ENCODE results near the gene HIPK1. TPM values are rescaled to one million over a fixed set of nuclear protein-coding genes. Genes with fewer than 3 reads are reported as not detected.
"Not testable (repeated sequence)": the region's sequence is repeated elsewhere in the genome, so short reads cannot be mapped to it uniquely, and the experiment has no call there.

The HIPK1 gene
- polyA plus RNA-seq, 3 donors: 38.5 to 44.1 (median 42.7) TPM

- DNase-seq: peak; percentile 93
Observed at GRCh38 chr1:113978863-113979702, 50.0 kb downstream of the HIPK1 start, which contains the start of gene OLFML3. TSS of gene OLFML3 (plus strand) at chr1:113979474. CDS start at chr1:113979517, 43 bp downstream.

GRCh38 chr1:113980110-113980509 lies 51.0 kb downstream of the HIPK1 start:
- no peak for DNase-seq

DNA sequence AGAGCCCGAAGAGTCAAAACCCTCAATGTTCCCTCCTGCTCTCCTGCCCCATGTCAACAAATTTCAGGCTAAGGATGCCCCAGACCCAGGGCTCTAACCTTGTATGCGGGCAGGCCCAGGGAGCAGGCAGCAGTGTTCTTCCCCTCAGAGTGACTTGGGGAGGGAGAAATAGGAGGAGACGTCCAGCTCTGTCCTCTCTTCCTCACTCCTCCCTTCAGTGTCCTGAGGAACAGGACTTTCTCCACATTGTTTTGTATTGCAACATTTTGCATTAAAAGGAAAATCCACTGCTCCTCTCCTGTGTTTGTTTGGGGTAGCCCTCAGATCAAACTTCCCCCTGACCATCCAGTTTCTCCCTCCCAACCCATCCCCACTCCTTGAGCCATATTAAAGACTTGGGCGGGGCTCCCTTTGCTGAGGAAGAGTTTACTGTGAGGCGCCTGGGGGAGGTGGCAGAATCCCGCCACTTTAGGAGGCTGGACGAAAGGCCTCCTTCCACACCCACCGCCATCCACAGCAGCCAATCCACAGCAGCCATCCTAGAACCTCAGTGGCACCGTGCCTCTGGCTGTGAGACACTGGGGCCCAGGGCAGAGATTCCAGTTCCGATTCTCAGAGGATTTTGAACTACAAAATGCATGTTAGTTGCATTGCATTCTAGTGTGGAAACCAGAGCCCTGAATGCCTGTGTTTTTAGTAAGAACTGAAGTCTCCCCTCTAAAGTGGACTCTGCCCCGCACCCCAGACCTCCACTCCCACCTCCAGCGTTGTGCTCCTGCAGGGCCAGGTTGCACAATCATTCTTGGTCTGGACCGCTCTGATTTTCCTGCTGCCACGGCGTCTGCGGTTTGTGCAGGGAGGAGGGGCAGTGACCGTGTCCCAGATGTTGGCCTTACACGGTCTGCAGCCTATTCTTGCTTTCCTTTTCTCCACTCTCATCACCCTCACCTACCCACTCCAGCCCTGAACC lies 53.1 kb downstream of the HIPK1 start:
- no peak for DNase-seq

DNA sequence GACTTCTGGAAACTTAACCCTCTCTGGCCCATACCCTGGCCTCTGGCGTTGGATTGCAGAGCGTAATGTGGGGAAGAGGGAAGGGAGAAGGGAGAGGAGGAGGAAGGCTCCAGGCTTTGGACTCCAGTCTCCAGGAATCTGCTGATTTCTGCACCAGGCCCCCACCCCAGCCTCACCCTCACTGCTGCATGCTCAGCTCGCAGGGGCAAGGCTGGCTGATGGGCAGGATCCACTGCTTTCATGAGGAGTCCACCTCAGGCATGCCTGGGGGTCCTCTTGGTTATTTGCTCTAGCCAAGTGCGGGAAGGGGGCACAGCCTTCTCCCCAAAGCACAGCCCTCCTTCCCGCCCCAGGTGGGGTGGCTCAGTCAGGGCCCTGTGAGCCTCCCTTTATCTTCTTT lies 53.8 kb downstream of the HIPK1 start:
- no peak for DNase-seq

DNA sequence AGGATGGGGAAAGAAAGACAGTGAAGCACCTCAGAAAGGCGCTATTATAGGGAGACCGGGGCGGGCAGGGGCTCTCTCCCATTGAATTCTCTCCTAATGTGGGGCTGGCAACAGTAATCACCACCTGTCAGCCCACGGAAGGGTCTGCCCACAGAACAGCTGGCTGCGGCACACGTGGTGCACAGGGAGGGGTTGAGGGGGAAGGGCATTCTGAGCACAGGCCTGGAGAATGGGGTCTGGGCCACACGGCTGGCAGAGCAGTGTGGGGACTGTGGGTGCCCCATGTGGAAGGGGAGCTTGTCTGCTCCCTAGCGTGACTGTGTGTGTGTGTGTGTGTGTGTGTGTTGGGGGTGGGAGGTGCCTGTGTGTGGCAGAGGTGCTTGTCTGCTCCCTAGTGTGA lies 54.3 kb downstream of the HIPK1 start:
- DNase-seq: no peak

DNA sequence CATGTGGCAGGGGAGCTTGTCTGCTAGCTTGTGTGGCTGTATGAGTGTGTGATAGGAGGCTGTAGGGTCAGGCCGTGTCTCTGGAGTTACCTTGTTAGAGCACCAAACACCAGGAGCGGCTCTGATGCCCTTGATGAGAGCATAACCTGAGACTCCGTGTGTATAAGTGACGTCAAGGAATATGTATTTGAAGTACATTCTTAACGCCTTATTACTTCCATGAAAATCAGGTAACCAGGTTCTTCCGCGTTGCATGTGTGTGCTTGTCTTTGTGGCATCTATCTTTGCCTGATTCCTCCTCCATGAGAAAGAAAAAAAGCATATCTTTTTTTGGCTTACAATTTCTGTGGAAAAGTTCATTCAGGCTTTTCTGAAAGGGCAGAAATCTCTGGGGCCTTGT lies 54.7 kb downstream of the HIPK1 start:
- no peak for DNase-seq

GRCh38 chr1:113984710-113985109 lies 55.6 kb downstream of the HIPK1 start:
- DNase-seq: no peak

DNA sequence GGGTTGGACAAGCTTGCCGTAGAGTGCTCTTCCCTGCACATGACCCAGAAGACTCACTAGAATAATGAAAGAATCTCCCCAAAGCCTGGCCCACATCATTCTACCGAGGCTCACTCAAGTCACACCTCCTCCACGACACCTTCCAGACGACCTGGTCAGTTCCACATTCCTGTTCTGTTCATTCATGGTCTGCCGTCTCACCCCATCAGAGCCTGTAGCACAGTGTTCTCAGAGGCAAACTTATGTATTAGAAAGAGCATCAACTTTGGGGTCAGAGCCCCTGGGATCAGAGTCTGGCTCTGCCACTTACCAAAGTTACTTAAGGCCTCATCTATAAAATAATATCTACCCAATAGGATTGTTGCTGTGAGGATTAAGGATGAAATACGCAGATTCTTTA lies 57.7 kb downstream of the HIPK1 start:
- DNase-seq: no peak

GRCh38 chr1:113987259-113987658 lies 58.1 kb downstream of the HIPK1 start:
- DNase-seq: no peak

DNA sequence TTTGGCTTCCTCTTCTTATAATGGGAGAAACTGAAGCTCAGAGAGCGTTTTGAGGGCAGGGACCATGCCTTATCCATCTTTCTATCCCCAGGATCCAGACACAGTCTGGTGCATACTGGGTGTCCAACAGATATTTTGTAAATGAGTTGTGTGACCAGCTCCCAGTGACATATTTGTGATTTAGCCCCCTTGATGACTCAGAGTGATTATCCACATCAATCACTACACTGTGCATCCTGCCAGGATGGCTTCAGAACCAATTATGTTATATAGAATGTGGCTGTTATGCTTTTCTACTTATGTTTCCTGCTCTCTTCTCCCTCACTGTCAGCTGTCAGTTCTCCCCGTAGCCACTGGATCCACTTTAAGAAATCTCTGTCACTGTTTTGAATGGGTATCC lies 61.4 kb downstream of the HIPK1 start:
- DNase-seq: no peak

DNA sequence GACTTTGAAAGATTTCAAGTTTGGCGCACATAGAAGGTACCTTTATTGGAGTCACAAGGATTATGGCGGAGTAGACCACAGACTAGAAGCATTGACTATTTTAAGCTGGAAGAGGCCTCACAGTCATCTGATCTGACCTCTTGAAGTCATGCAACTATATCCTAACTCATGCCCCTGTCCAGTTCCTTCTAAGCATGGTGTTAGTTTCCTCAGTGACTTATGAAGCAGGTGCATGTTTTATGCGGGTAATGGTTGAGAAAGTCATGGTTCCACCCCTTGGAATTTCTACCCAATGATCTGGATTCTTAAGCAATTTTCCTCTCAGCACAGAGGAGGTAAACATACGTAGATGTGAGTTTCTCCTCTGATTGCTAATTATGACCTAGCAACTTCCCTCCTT lies 61.8 kb downstream of the HIPK1 start:
- DNase-seq: no peak

DNA sequence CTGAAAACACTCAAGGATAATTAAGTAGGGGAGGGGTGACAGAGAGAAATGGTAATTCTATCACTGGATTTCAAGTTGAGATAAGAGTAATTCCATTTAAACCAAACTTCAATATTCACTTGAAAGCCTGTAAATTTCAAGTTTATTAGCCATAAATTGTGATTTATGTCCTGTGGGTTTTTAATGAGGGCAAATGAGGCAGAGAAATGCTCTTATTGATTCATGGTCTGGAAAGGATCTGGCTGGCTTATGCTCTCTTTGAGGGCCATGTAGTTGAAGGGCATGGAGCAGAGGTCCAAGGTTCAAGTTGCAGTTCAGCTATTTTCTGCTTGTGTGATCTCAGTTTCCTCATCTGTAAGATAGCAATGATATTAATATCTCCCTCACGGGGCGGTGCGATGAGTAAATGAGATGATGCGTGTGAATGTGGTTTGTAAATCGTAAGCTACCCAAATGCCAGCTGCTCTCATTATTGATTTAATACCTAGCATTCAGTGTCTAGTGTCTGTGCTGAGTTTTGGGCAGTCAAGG lies 62.4 kb downstream of the HIPK1 start:
- DNase-seq: no peak

- DNase-seq: no peak
Observed at GRCh38 chr1:113993072-113993471, 63.9 kb downstream of the HIPK1 start.

DNA sequence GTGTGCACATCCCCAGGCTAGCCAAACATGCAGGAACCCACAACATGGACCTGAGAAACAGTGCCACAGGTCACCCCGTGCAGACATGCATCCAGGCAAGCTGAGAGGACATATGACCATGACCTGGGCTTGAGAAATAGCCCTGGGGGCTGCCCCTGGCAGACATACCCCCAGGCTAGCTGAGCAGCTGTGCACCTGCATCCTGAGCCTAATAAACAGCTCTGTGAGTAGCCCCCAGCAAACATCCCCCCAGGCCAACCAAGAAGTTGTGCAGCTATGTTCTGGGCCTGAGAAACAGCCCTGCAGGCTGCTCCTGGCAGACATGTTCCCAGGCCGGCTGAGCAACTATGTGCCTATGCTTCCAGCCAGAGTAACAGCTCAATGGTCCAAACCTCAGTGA lies 64.6 kb downstream of the HIPK1 start:
- no peak for DNase-seq

GRCh38 chr1:113995382-113995781 lies 66.3 kb downstream of the HIPK1 start:
- DNase-seq: no peak

GRCh38 chr1:113998361-113998760 lies 69.2 kb downstream of the HIPK1 start:
- DNase-seq: no peak

GRCh38 chr1:113999233-113999632 lies 70.1 kb downstream of the HIPK1 start:
- no peak for DNase-seq

DNA sequence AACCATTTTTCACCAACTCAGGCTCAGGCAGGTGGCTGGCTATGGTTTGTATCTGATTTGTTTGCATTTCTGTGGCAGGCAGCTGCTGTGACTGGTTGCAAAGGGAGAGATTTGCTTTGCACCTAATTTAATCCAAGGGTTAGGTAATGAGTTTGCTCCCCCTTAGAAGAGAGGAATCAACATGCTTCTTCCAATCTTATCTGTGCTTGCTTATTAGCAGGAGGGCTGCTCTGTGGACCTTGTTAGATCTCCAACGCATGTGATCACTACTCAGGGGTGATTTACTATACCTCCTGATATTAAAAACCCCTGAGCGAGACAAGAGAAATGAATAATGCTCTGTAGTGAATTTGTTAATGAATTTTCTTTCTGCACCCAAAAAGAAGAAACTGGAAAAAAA lies 70.7 kb downstream of the HIPK1 start:
- DNase-seq: no peak

DNA sequence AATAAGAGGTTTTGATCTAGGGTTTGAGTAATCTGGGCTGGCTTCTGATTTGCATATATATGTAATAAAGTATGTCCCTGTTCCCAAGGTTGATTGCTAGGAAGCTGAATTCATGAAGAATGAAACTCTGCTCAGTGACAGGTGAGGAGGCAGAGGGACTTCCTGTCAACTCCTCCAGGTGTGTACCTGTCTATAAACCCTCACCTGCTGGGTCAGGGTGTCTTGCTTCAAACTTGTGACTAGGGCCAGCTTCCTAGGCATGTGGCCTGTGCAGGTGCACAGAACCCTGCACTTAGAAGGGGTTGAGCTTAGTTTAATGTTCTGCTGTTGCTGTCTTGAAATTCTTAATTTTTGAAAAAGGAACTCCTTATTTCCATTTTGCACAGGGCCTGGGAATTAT lies 71.3 kb downstream of the HIPK1 start:
- no peak for DNase-seq

DNA sequence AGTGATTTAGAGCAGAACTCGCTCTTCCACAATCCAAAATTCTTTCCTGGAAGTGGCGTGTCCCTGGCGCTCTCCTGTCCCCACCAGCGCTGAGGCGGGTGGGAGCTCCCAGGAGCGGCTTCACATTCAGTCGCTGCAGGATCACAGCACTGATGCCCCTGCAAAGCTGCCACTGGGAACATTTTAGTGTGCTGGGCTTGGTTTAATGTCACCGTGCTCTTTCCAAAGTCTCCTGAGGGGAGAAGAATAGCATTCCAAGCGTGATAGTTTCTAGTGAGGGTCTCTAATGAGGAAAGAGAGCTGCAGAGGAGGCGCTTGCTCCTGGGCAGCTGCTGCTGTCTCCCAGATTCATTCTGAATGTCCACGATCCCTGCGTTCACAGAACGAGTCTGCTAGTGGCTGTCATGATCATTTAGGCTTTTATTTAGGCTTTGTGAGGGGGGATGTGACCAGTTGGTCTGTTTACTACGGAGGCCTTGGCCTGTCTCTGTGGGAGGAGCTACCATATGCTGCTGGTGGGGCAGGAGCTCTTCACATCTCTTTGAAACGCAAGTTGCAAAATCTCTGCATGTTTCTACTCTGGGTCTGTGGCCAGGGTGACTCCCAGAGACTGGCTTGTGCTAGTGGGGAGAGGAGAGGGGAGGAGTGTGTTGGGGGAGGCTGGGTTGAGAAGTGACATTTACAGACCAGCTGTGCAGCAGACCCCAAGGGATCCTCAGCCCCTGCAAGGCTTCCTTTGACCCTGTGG lies 73.5 kb downstream of the HIPK1 start:
- DNase-seq: peak; percentile 69

GRCh38 chr1:114003431-114003830 lies 74.3 kb downstream of the HIPK1 start:
- DNase-seq: no peak

DNA sequence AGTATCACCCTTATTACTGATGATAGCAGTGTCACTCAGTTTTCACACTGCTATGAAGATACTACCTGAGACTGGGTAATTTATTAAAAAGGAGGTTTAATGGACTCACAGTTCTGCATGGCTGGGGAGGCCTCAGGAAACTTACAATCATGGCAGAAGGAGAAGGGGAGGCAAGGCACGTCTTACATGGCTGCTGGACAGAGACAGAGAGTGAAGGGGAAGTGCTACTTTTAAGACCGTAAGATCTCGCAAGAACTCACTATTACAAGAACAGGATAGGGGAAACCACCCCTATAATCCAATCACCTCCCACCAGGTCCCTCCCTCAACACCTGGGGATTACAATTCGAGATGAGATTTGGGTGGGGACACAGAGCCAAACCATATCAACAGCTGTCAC lies 77.7 kb downstream of the HIPK1 start:
- not testable (repeated sequence) for DNase-seq

Measured in renal pelvis (tissue), 4 donors.